HFFc6 (cell line): ENCODE measurements around the gene FBXO34. TPM values are rescaled to one million over a fixed set of nuclear protein-coding genes. Genes with fewer than 3 reads are reported as not detected.
A peak's percentile ranks its signal among the peaks of the same experiment; 100 is the strongest.

Experiments used
- DNase-seq: peaks from one replicate; pipeline ENCODE4 v3.0.0-alpha.2; 2018
- H3K27ac Mint-ChIP-seq: 2 replicates; pipeline ENCODE4 v1.8.0; 2020; ENCODE audit warnings: mild to moderate bottlenecking, mixed read lengths
- H3K27me3 Mint-ChIP-seq: 2 replicates; pipeline ENCODE4 v1.8.0; 2021; ENCODE audit warnings: mild to moderate bottlenecking, moderate library complexity, mixed read lengths; ENCODE audit not compliant: insufficient read depth
- H3K36me3 Mint-ChIP-seq: 2 replicates; pipeline ENCODE4 v1.8.0; 2021; ENCODE audit warnings: low read depth, mixed read lengths
- H3K4me1 Mint-ChIP-seq: 2 replicates; pipeline ENCODE4 v1.8.0; 2020; ENCODE audit warnings: low read depth, mixed read lengths
- H3K4me3 Mint-ChIP-seq: 2 replicates; pipeline ENCODE4 v1.8.0; 2020; ENCODE audit warnings: mild to moderate bottlenecking, moderate library complexity, mixed read lengths
- H3K9me3 Mint-ChIP-seq: 2 replicates; pipeline ENCODE4 v1.8.0; 2020; ENCODE audit warnings: mild to moderate bottlenecking, mixed read lengths
- total RNA-seq, 6 experiments: library from RNA; stranded (reverse); fragmentation: NEBNext Ultra II Directional; extraction: Animal tissue kit (Norgen Biotek cat#: 25700); gene quantifications; 2 replicates in 1 of 6; 3 replicates in 5 of 6; pipeline ENCODE4 v1.2.3, GENCODE V29; 2021
- TF ChIP-seq, protein P1 (sequence below): fragments of 200-600 bp; sonication (generic); IDR thresholded peaks from 2 replicates; pipeline ENCODE4 v1.5.0; 2021; ENCODE audit warnings: antibody characterized with exemption, mild to moderate bottlenecking

Gene FBXO34
- total RNA-seq, 6 experiments from 2014 or later = 10.3 to 13.5 (median 11.7) TPM

DNA sequence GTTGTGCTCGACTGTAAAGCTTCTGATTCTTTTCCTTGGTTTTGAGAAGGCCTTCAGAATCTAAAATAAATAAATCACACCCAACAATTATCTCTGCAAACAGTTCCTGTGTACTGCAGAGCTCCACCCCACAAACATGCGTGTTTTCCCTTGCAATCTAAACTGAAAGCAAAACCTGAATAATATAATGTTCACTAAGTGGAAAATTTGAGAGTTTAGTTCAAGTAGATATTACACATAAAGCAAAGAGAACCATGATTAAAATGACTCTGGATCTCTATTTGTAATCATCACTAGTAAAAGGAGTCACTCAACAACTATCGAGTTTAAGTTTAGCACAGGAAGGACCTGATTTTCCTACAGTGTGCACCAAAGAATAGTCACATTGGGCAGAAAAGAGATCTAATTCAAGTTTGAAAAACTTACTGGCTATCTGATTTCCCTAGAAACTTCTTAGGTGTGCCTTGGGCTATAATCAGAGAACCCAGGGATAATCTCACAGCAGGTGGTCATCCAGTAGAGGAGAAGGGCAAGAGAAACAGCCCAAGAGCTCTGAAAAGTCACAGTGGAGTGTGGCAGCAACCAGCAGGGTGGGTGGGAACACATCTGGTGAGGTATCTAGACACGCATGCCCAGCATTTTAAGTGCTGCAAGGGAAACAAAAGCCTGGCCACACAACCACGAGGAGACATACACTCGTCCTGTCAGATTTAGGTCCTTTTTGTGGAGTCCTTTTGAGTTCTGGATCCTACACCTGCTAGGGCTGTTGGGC, 115.0 kb downstream of the FBXO34 start:
- TF ChIP-seq, protein P1, sequence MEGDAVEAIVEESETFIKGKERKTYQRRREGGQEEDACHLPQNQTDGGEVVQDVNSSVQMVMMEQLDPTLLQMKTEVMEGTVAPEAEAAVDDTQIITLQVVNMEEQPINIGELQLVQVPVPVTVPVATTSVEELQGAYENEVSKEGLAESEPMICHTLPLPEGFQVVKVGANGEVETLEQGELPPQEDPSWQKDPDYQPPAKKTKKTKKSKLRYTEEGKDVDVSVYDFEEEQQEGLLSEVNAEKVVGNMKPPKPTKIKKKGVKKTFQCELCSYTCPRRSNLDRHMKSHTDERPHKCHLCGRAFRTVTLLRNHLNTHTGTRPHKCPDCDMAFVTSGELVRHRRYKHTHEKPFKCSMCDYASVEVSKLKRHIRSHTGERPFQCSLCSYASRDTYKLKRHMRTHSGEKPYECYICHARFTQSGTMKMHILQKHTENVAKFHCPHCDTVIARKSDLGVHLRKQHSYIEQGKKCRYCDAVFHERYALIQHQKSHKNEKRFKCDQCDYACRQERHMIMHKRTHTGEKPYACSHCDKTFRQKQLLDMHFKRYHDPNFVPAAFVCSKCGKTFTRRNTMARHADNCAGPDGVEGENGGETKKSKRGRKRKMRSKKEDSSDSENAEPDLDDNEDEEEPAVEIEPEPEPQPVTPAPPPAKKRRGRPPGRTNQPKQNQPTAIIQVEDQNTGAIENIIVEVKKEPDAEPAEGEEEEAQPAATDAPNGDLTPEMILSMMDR = no peak
- peaks cover 72% of the 10 kb centered on the region for H3K4me1 Mint-ChIP-seq
- no peak overlapping the region for H3K27ac Mint-ChIP-seq
- H3K9me3 Mint-ChIP-seq = no peaks in the 10 kb centered on the region
- H3K27me3 Mint-ChIP-seq = peaks cover 2% of the 10 kb centered on the region; the same call in 1 of the 2 replicates
- peaks cover 39% of the 10 kb centered on the region for H3K36me3 Mint-ChIP-seq
- DNase-seq = no peak
- no peak overlapping the region for H3K4me3 Mint-ChIP-seq

DNA sequence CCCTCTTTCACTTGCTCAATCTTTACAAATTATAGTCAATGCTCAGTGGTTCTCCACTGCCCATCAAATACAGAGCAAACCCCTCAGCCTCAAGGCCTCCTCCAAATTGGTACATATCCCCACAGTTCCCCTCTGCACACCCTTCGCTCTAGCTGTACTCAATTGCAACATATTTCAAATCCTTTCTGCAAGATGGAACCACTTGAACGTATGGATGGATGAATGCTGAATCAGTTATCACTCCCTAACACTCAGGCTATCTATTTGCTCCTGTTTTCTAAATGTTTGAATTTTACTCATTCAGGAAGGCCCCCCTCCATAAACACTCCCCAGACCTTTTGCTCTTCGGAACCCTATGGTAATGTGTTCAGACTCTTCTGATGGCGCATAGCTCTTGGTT, 115.9 kb downstream of the FBXO34 start:
- H3K27ac Mint-ChIP-seq = no peak overlapping the region
- H3K4me1 Mint-ChIP-seq = peaks cover 63% of the 10 kb centered on the region
- TF ChIP-seq, protein P1 = no peak
- peaks cover 39% of the 10 kb centered on the region for H3K36me3 Mint-ChIP-seq
- peaks cover 2% of the 10 kb centered on the region; the same call in 1 of the 2 replicates for H3K27me3 Mint-ChIP-seq
- no peaks in the 10 kb centered on the region for H3K9me3 Mint-ChIP-seq
- no peak overlapping the region for H3K4me3 Mint-ChIP-seq
- DNase-seq = no peak

DNA sequence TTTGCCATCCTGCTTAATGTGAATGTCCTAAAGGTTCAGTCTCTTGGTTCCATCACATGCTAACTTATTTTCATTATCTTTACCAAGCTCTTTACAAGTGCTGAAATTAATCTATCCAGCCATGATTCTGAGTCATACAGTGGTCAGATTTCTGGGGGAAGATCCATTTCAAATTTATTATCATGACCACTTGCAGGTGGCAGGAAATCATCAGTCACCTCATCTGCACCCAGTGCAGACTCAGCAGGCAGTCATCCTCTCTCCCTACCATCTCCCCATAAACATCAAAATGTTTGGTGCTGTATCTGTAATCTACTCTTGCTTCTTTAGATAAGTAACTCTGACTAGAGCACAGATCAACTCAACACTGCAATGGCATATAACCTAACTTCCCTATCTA, 116.9 kb downstream of the FBXO34 start:
- H3K9me3 Mint-ChIP-seq = no peaks in the 10 kb centered on the region
- TF ChIP-seq, protein P1 = no peak
- H3K36me3 Mint-ChIP-seq = peaks cover 41% of the 10 kb centered on the region
- DNase-seq = peak; percentile 77
- H3K4me3 Mint-ChIP-seq = peak overlapping the region; percentile 5; the same call in 1 of the 2 replicates
- peaks cover 52% of the 10 kb centered on the region for H3K4me1 Mint-ChIP-seq
- peak overlapping the region; percentile 91 for H3K27ac Mint-ChIP-seq
- peaks cover 2% of the 10 kb centered on the region; the same call in 1 of the 2 replicates for H3K27me3 Mint-ChIP-seq

DNA sequence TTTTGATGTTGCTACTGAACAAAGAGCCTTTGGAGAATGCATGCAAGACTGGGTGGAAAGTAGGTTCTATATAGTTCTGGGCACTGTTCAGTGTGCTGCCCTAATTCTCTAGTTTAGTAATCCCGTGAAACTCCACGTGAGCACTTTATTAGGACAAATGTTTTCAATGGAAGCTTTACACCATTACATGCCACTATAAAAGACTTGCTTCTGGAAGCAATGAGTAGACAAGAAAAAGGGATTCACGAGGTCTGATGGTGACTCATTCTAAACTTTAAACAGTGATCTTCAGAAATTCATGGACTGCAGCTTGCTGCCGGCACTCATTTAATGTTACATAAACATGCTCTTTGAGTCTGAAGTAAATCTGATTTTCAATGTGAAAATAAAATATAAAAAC, 118.1 kb downstream of the FBXO34 start:
- Mint-ChIP-seq H3K27me3 (peaks cover 2% of the 10 kb centered on the region; the same call in 1 of the 2 replicates), H3K36me3 (peaks cover 40% of the 10 kb centered on the region), H3K27ac (peak overlapping the region; percentile 91), H3K9me3 (no peaks in the 10 kb centered on the region), H3K4me3 (peak overlapping the region; percentile 60), H3K4me1 (peaks cover 40% of the 10 kb centered on the region)
- peak; percentile 84 for DNase-seq
- TF ChIP-seq, protein P1 = no peak

DNA sequence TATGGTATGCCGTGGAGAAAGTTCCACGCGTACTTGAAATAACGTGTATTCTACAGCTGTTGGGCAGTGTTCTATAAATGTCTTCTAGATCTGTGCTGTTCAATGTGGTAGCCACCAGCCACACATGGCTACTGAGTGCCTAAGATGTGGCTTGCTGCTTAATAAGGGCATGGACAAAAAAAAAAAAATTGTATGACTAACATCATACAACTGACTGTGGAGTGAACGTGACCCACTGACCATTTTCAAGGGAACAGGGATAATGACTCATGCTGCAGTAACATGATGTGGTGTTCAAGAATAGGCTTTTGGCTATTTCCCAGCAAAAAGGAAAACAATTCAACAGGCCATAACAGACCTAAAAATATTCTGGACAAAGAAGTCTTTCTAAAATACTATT, 127.5 kb downstream of the FBXO34 start:
- peak overlapping the region; percentile 2 for H3K4me3 Mint-ChIP-seq
- peak overlapping the region; percentile 58 for H3K27ac Mint-ChIP-seq
- TF ChIP-seq, protein P1 = no peak
- H3K9me3 Mint-ChIP-seq = no peaks in the 10 kb centered on the region
- H3K36me3 Mint-ChIP-seq = peaks cover 12% of the 10 kb centered on the region; the same call in 1 of the 2 replicates
- H3K27me3 Mint-ChIP-seq = peaks cover 1% of the 10 kb centered on the region; the same call in 1 of the 2 replicates
- H3K4me1 Mint-ChIP-seq = peaks cover 31% of the 10 kb centered on the region
- peak; percentile 96 for DNase-seq
